Gastroesophageal sphincter (tissue), 4 donors: ENCODE measurements around the gene ZC3H14. TPM values are rescaled to one million over a fixed set of nuclear protein-coding genes. Genes with fewer than 3 reads are reported as not detected.

ENCODE experiments used
- ATAC-seq: fragments of 150-250 bp; one replicate; pipeline ENCODE4 v1.9.1; 2016; ENCODE audit warnings: mild to moderate bottlenecking, moderate library complexity
- H3K27ac ChIP-seq, 4 donors: fragments of 200-600 bp; sonication (generic) in 3 of 4; 1 replicate in 3 of 4; 2 replicates in 1 of 4; pipeline ENCODE4 v1.5.1; 2016 to 2019
- H3K27me3 ChIP-seq: fragments of 200-600 bp; sonication (generic); one replicate; pipeline ENCODE4 v1.5.1; 2019
- H3K36me3 ChIP-seq, 2 donors: fragments of 200-600 bp; sonication (generic); one replicate each; pipeline ENCODE4 v1.5.1; 2019; ENCODE audit warnings: control low read depth in 1 of 2
- H3K4me1 ChIP-seq, 3 donors: fragments of 200-600 bp; sonication (generic); 1 replicate in 2 of 3; 2 replicates in 1 of 3; pipeline ENCODE4 v1.5.1; 2016 to 2019; ENCODE audit warnings: control low read depth in 2 of 3
- H3K4me3 ChIP-seq, 2 donors: fragments of 200-600 bp; sonication (generic); one replicate each; pipeline ENCODE4 v1.5.1; 2019; ENCODE audit warnings: mild to moderate bottlenecking in 1 of 2, moderate library complexity in 1 of 2
- H3K9me3 ChIP-seq, 3 donors: fragments of 200-600 bp; sonication (generic); one replicate each; pipeline ENCODE4 v1.5.1; 2017 to 2019; ENCODE audit warnings: control low read depth in 2 of 3
- EP300 ChIP-seq: sonication (generic); formaldehyde crosslinking; IDR thresholded peaks from one replicate; pipeline ENCODE4 v1.6.1; 2017; ENCODE audit warnings: antibody characterized with exemption, mild to moderate bottlenecking
- POLR2A ChIP-seq, 2 donors: fragments of 450-650 bp; IDR thresholded peaks; one replicate each; pipeline ENCODE4 v1.6.1; 2017; ENCODE audit warnings: antibody characterized with exemption in 2 of 2, mild to moderate bottlenecking in 2 of 2, moderate library complexity in 1 of 2
- POLR2AphosphoS5 ChIP-seq: sonication (generic); formaldehyde crosslinking; IDR thresholded peaks from one replicate; pipeline ENCODE4 v1.6.1; 2017; ENCODE audit warnings: antibody characterized with exemption
- WGBS, 2 donors: methylation state at CpG; one replicate each; pipeline ENCODE4 v1.1.5; 2018; ENCODE audit warnings: low coverage in 1 of 2; 5-methylcytosine and 5-hydroxymethylcytosine counted together
- total RNA-seq, 4 donors: library from RNA; depleted of rRNA; stranded (reverse); fragments of >200 nt; gene quantifications; one replicate each; pipeline ENCODE4 v1.1.0, GENCODE V29; 2016
- TF ChIP-seq, protein P1 (sequence below), 4 experiments: fragments of 200-600 bp in 2 of 4; fragments of 450-650 bp in 2 of 4; sonication (generic) in 1 of 4; IDR thresholded peaks; one replicate each; pipeline ENCODE4 v1.5.1; 2017 to 2019; ENCODE audit warnings: antibody characterized with exemption in 4 of 4, mild to moderate bottlenecking in 2 of 4, moderate library complexity in 2 of 4

ZC3H14 gene
- total RNA-seq, 4 donors from 2014 or later = 59.1 to 84.5 (median 72.3) TPM

- H3K27ac ChIP-seq = peak overlapping the region in 2 of 4 donors; percentile 6 to 23
- peaks cover 0 to 29% (median 8%) of the 10 kb centered on the region in 3 donors for H3K4me1 ChIP-seq
- peaks cover 7 to 75% of the 10 kb centered on the region in 2 donors for H3K36me3 ChIP-seq
- no peak for TF ChIP-seq POLR2AphosphoS5
- TF ChIP-seq EP300 = no peak
- TF ChIP-seq POLR2A (IDR thresholded peaks at IDR 0.05) = no peak
- TF ChIP-seq, protein P1, sequence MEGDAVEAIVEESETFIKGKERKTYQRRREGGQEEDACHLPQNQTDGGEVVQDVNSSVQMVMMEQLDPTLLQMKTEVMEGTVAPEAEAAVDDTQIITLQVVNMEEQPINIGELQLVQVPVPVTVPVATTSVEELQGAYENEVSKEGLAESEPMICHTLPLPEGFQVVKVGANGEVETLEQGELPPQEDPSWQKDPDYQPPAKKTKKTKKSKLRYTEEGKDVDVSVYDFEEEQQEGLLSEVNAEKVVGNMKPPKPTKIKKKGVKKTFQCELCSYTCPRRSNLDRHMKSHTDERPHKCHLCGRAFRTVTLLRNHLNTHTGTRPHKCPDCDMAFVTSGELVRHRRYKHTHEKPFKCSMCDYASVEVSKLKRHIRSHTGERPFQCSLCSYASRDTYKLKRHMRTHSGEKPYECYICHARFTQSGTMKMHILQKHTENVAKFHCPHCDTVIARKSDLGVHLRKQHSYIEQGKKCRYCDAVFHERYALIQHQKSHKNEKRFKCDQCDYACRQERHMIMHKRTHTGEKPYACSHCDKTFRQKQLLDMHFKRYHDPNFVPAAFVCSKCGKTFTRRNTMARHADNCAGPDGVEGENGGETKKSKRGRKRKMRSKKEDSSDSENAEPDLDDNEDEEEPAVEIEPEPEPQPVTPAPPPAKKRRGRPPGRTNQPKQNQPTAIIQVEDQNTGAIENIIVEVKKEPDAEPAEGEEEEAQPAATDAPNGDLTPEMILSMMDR (IDR thresholded peaks at IDR 0.05) = no peak
- ATAC-seq = no peak
- H3K9me3 ChIP-seq = no peaks in the 10 kb centered on the region
- WGBS, 2 donors = 42 to 56% methylated on average over 3 of the region's 3 CpGs
- H3K4me3 ChIP-seq = no peak overlapping the region
- no peaks in the 10 kb centered on the region for H3K27me3 ChIP-seq
These were observed 51.5 kb downstream of the ZC3H14 start for GRCh38 chr14:88614218-88614907.

- Histone ChIP-seq H3K36me3 (peaks cover 3 to 54% of the 10 kb centered on the region in 2 donors), H3K4me1 (peaks cover 0 to 28% (median 8%) of the 10 kb centered on the region in 3 donors), H3K27ac (no peak overlapping the region), H3K4me3 (no peak overlapping the region), H3K27me3 (no peaks in the 10 kb centered on the region), H3K9me3 (no peaks in the 10 kb centered on the region)
- WGBS, 2 donors = 91 to 100% methylated on average over 1 of the region's 1 CpG
- no peak for ATAC-seq
- TF ChIP-seq POLR2A (IDR thresholded peaks at IDR 0.05) (no peak), EP300 (no peak), POLR2AphosphoS5 (no peak)
- TF ChIP-seq, protein P1 (IDR thresholded peaks at IDR 0.05) = no peak
These were observed 53.9 kb downstream of the ZC3H14 start for GRCh38 chr14:88616697-88617096.

GRCh38 chr14:88617479-88617878 lies 54.6 kb downstream of the ZC3H14 start:
- TF ChIP-seq, protein P1 (IDR thresholded peaks at IDR 0.05) = no peak
- TF ChIP-seq EP300 (no peak), POLR2AphosphoS5 (no peak), POLR2A (IDR thresholded peaks at IDR 0.05) (no peak)
- 78 to 100% methylated on average over 1 of the region's 1 CpG for WGBS, 2 donors

DNA sequence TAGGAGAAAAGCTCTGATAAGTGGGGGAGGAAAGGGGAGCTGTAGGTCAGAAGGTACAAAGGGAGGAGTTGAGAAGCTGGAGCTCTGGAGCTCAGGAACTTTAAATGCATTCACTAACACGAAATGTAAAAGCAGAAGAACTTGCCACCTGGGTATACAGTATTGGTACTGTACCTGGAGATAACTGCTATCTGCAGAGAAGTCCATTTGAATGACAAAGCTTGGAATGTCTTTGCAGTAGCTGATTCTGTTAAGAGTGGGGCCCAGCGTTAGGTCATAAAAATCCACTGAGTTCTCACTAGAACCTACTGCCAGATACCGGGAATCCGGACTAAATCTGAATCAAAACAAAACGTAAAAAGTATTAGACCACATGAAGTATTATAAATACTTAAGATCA lies 55.6 kb downstream of the ZC3H14 start:
- H3K4me1 ChIP-seq = peaks cover 0 to 15% (median 8%) of the 10 kb centered on the region in 3 donors
- H3K36me3 ChIP-seq = peaks cover 0 to 41% of the 10 kb centered on the region in 2 donors
- no peak for TF ChIP-seq EP300
- TF ChIP-seq POLR2AphosphoS5 = no peak
- TF ChIP-seq POLR2A (IDR thresholded peaks at IDR 0.05) = no peak
- TF ChIP-seq, protein P1 (IDR thresholded peaks at IDR 0.05) = no peak
- no peak for ATAC-seq
- H3K27me3 ChIP-seq = no peaks in the 10 kb centered on the region
- H3K9me3 ChIP-seq = no peaks in the 10 kb centered on the region
- H3K27ac ChIP-seq = no peak overlapping the region
- H3K4me3 ChIP-seq = no peak overlapping the region
- WGBS, 2 donors = 73 to 85% methylated on average over 4 to 5 of the region's 5 CpGs

More at GRCh38 chr14:88617479-88617878, 54.6 kb downstream of the ZC3H14 start:
- H3K27ac ChIP-seq = no peak overlapping the region
- H3K4me1 ChIP-seq = peaks cover 0 to 20% (median 8%) of the 10 kb centered on the region in 3 donors
- H3K4me3 ChIP-seq = no peak overlapping the region
- ATAC-seq = no peak
- no peaks in the 10 kb centered on the region for H3K9me3 ChIP-seq
- H3K27me3 ChIP-seq = no peaks in the 10 kb centered on the region
- peaks cover 0 to 48% of the 10 kb centered on the region in 2 donors for H3K36me3 ChIP-seq

- Histone ChIP-seq H3K9me3 (no peaks in the 10 kb centered on the region), H3K27ac (no peak overlapping the region), H3K27me3 (no peaks in the 10 kb centered on the region), H3K36me3 (peaks cover 0 to 48% of the 10 kb centered on the region in 2 donors), H3K4me3 (no peak overlapping the region), H3K4me1 (no peaks in the 10 kb centered on the region)
- ATAC-seq = no peak
- WGBS, 2 donors = 31 to 55% methylated on average over 2 of the region's 2 CpGs
- no peak for TF ChIP-seq EP300
- no peak for TF ChIP-seq POLR2AphosphoS5
- TF ChIP-seq, protein P1 (IDR thresholded peaks at IDR 0.05) = no peak
- no peak for TF ChIP-seq POLR2A (IDR thresholded peaks at IDR 0.05)
These were observed 58.3 kb downstream of the ZC3H14 start for GRCh38 chr14:88621100-88621499.
